Gastrocnemius medialis (tissue), 4 donors: ENCODE data around the gene CRTC3. TPM values are rescaled to one million over a fixed set of nuclear protein-coding genes. Genes with fewer than 3 reads are reported as not detected.
A peak's percentile ranks its signal among the peaks of the same experiment; 100 is the strongest.

Experiments used
- ATAC-seq, 2 donors: fragments of 150-250 bp; one replicate each; pipeline ENCODE4 v1.9.1; 2016
- DNase-seq, 2 donors: peaks; one replicate each; pipeline ENCODE4 v3.0.0-alpha.2; 2019
- H3K27ac ChIP-seq, 4 donors: fragments of 200-600 bp; sonication (generic); 1 replicate in 1 of 4; 2 replicates in 3 of 4; pipeline ENCODE4 v1.5.1; 2016 to 2018; ENCODE audit warnings: mild to moderate bottlenecking in 2 of 4, moderate library complexity in 1 of 4
- H3K27me3 ChIP-seq, 3 donors: fragments of 200-600 bp; sonication (generic) in 2 of 3; 1 replicate in 1 of 3; 2 replicates in 2 of 3; pipeline versions ENCODE4 v1.5.1 to v1.6.0; 2016 to 2019; ENCODE audit warnings: mild to moderate bottlenecking in 1 of 3, moderate library complexity in 1 of 3
- H3K36me3 ChIP-seq, 2 donors: fragments of 200-600 bp; sonication (generic) in 1 of 2; one replicate each; pipeline ENCODE4 v1.5.1; 2017 to 2018
- H3K4me1 ChIP-seq, 2 donors: fragments of 200-600 bp; sonication (generic) in 1 of 2; one replicate each; pipeline ENCODE4 v1.5.1; 2016 to 2017; ENCODE audit warnings: mild to moderate bottlenecking in 2 of 2
- H3K4me3 ChIP-seq, 4 donors: fragments of 200-600 bp; sonication (generic) in 3 of 4; 1 replicate in 1 of 4; 2 replicates in 3 of 4; pipeline ENCODE4 v1.5.1; 2016 to 2019; ENCODE audit warnings: mild to moderate bottlenecking in 2 of 4
- H3K9me3 ChIP-seq, 3 donors: fragments of 200-600 bp; sonication (generic) in 2 of 3; 1 replicate in 1 of 3; 2 replicates in 2 of 3; pipeline ENCODE4 v1.5.1; 2016 to 2019
- CTCF ChIP-seq, 5 experiments: fragments of 450-650 bp in 3 of 5; fragments of 200-600 bp in 2 of 5; sonication (generic) in 2 of 5; IDR thresholded peaks in 4 of 5; conservative IDR thresholded peaks in 1 of 5; 1 replicate in 4 of 5; 2 replicates in 1 of 5; pipeline ENCODE4 v1.5.1; 2016 to 2019; ENCODE audit warnings: antibody characterized with exemption in 5 of 5, mild to moderate bottlenecking in 3 of 5, moderate library complexity in 3 of 5
- POLR2A ChIP-seq, 2 donors: fragments of 450-650 bp; IDR thresholded peaks; one replicate each; pipeline ENCODE4 v1.6.1; 2017; ENCODE audit warnings: antibody characterized with exemption in 2 of 2, mild to moderate bottlenecking in 2 of 2, moderate library complexity in 2 of 2
- in situ Hi-C, 4 donors: fragments of 200-750 bp; cut with MboI; loops; one replicate each; pipeline versions ENCODE4 v1.15.0 to v1.8.0; 2017; ENCODE audit warnings: low sequenced_read_pairs in 4 of 4
- intact Hi-C: fragments of 100-400 bp; cut with DNase I; formaldehyde crosslinking; loops from one replicate; pipeline ENCODE4 v1.15.1; 2023; ENCODE audit warnings: low total_unique reads
- total RNA-seq, 4 donors: library from RNA; depleted of rRNA; stranded (reverse); fragments of >200 nt; gene quantifications; one replicate each; pipeline versions ENCODE4 v1.1.0 to v1.2.3, GENCODE V29; 2016

Gene CRTC3
- total RNA-seq, 4 donors from 2014 or later = 20.7 to 41.4 (median 30.5) TPM

- intact Hi-C loops (loop anchor here (5.0 kb wide), 1 partner anchor 65 kb away; no protein-coding TSS in a partner anchor), in situ Hi-C loops (no loop called here)
- DNase-seq = peak in 1 of 2 donors; percentile 37
- peaks cover 30 to 48% of the 10 kb centered on the region in 2 donors for H3K4me1 ChIP-seq
- TF ChIP-seq POLR2A (IDR thresholded peaks at IDR 0.05) = no peak
- TF ChIP-seq CTCF (IDR thresholded peaks at IDR 0.05 in 4 of 5, conservative IDR thresholded peaks at IDR 0.05 in 1 of 5) = no peak
- H3K36me3 ChIP-seq = no peaks in the 10 kb centered on the region
- H3K9me3 ChIP-seq = no peaks in the 10 kb centered on the region
- H3K4me3 ChIP-seq = no peak overlapping the region
- no peaks in the 10 kb centered on the region for H3K27me3 ChIP-seq
- H3K27ac ChIP-seq = peak overlapping the region; percentile 64 to 78 (median 70)
- ATAC-seq = peak; percentile 61 to 63
Observed at GRCh38 chr15:90552162-90552928, 22.6 kb downstream of the CRTC3 start.

GRCh38 chr15:90552929-90553211 is 23.1 kb downstream of the CRTC3 start:
- TF ChIP-seq POLR2A (IDR thresholded peaks at IDR 0.05) (no peak), CTCF (IDR thresholded peaks at IDR 0.05 in 4 of 5, conservative IDR thresholded peaks at IDR 0.05 in 1 of 5) (no peak)
- H3K4me3 ChIP-seq = no peak overlapping the region
- H3K4me1 ChIP-seq = peaks cover 35 to 53% of the 10 kb centered on the region in 2 donors
- peak overlapping the region; percentile 64 to 78 (median 70) for H3K27ac ChIP-seq
- no peaks in the 10 kb centered on the region for H3K9me3 ChIP-seq
- H3K27me3 ChIP-seq = no peaks in the 10 kb centered on the region
- intact Hi-C loops = loop anchor here (5.0 kb wide), 1 partner anchor 64 kb away; no protein-coding TSS in a partner anchor
- in situ Hi-C loops = no loop called here
- no peaks in the 10 kb centered on the region for H3K36me3 ChIP-seq
- ATAC-seq (no peak), DNase-seq (no peak)

GRCh38 chr15:90553248-90553745 is 23.6 kb downstream of the CRTC3 start:
- in situ Hi-C loops (no loop called here), intact Hi-C loops (loop anchor here (5.0 kb wide), 1 partner anchor 64 kb away; no protein-coding TSS in a partner anchor)
- no peaks in the 10 kb centered on the region for H3K36me3 ChIP-seq
- peak overlapping the region; percentile 64 to 78 (median 70) for H3K27ac ChIP-seq
- DNase-seq = no peak
- peaks cover 40 to 57% of the 10 kb centered on the region in 2 donors for H3K4me1 ChIP-seq
- peak; percentile 66 to 77 for ATAC-seq
- no peaks in the 10 kb centered on the region for H3K9me3 ChIP-seq
- H3K4me3 ChIP-seq = peak overlapping the region in 2 of 4 donors; percentile 10 to 11
- TF ChIP-seq CTCF (IDR thresholded peaks at IDR 0.05 in 4 of 5, conservative IDR thresholded peaks at IDR 0.05 in 1 of 5) (no peak), POLR2A (IDR thresholded peaks at IDR 0.05) (peak in 1 of 2 donors; percentile 31)
- no peaks in the 10 kb centered on the region for H3K27me3 ChIP-seq

DNA sequence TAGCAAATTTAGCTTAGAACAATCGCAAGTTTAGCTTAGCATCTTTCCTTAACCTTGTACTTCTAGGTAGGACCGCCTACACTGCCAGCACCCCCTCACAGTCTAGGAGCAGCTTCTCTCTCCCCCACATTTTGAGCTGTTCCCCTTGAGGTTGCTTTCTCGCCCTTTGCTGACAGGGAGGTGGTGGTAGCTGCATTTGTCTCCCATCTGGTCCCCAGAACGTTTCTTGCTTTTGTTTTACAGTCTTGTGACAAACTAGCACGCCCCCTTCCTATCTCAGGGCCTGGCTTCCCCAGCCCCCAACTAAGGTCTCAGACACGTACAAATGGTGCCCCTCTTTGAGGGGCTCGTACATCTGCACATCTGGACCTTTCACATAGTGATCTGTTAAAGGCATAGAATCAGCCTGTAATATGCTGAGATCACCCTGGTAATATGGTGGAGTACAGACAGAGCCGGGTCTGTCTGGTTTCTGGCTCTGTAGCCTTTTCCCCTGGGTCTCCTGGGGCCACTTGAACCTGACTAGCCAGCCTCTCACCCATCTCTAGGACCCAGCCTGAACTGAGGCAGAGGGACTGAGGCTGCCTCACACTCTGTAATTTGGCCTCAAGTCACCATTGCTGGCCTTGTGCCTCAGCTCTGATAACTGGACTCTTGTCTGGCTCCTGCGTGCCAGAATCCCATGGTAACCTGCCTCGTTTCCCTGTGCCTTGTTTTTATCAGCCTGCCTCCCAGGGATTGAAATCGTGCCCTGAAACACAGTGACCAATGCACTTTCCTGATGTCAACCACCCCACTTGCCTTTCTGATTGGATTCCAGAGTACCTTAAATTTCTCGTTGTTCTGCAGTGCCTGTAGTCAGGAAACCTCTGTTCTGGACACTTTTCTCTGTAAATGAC is 27.7 kb downstream of the CRTC3 start:
- Histone ChIP-seq H3K27me3 (no peaks in the 10 kb centered on the region), H3K9me3 (no peaks in the 10 kb centered on the region), H3K4me3 (no peak overlapping the region), H3K36me3 (no peaks in the 10 kb centered on the region), H3K4me1 (peaks cover 62 to 76% of the 10 kb centered on the region in 2 donors), H3K27ac (peak overlapping the region; percentile 69 to 84 (median 76))
- DNase-seq (peak; percentile 71 to 85), ATAC-seq (peak; percentile 67)
- TF ChIP-seq CTCF (IDR thresholded peaks at IDR 0.05 in 4 of 5, conservative IDR thresholded peaks at IDR 0.05 in 1 of 5) = no peak
- TF ChIP-seq POLR2A (IDR thresholded peaks at IDR 0.05) = no peak
- intact Hi-C loops = no loop called here
- in situ Hi-C loops = no loop called here
